Endothelial cell (in vitro differentiated cells): ENCODE data around the gene EVI5L. TPM values are rescaled to one million over a fixed set of nuclear protein-coding genes. Genes with fewer than 3 reads are reported as not detected.

Experiments used
- DNase-seq: peaks from one replicate; pipeline ENCODE4 v3.0.0; 2021; ENCODE audit warnings: low spot score
- H3K27ac Mint-ChIP-seq: one replicate; pipeline ENCODE4 v1.8.0; 2021; ENCODE audit warnings: mixed read lengths, inconsistent platforms; ENCODE audit not compliant: unreplicated experiment
- H3K27me3 Mint-ChIP-seq: one replicate; pipeline ENCODE4 v1.8.0; 2021; ENCODE audit warnings: mild to moderate bottlenecking, moderate library complexity, mixed read lengths, inconsistent platforms; ENCODE audit not compliant: unreplicated experiment
- H3K36me3 Mint-ChIP-seq: one replicate; pipeline ENCODE4 v1.8.0; 2021; ENCODE audit warnings: mild to moderate bottlenecking, low read depth, mixed read lengths, inconsistent platforms; ENCODE audit not compliant: unreplicated experiment
- H3K4me1 Mint-ChIP-seq: one replicate; pipeline ENCODE4 v1.8.0; 2021; ENCODE audit warnings: mild to moderate bottlenecking, mixed read lengths, inconsistent platforms; ENCODE audit not compliant: unreplicated experiment
- H3K4me3 Mint-ChIP-seq: one replicate; pipeline ENCODE4 v1.8.0; 2021; ENCODE audit warnings: mild to moderate bottlenecking, mixed read lengths, inconsistent platforms; ENCODE audit not compliant: unreplicated experiment
- H3K9me3 Mint-ChIP-seq: one replicate; pipeline ENCODE4 v1.8.0; 2021; ENCODE audit warnings: mixed read lengths, inconsistent platforms; ENCODE audit not compliant: unreplicated experiment
- total RNA-seq: library from RNA; stranded (reverse); fragmentation: NEBNext Ultra II Directional; extraction: Animal tissue kit (Norgen Biotek cat#: 25700); gene quantifications from one replicate; pipeline ENCODE4 v1.2.1, GENCODE V29; 2021; ENCODE audit not compliant: unreplicated experiment
- TF ChIP-seq, protein P1 (sequence below): fragments of 200-600 bp; sonication (generic); IDR thresholded peaks from one replicate; pipeline ENCODE4 v1.5.0; 2021; ENCODE audit warnings: antibody characterized with exemption; ENCODE audit not compliant: unreplicated experiment

Gene EVI5L
- total RNA-seq, 1 donor from 2014 or later, result 20.4 TPM

DNA sequence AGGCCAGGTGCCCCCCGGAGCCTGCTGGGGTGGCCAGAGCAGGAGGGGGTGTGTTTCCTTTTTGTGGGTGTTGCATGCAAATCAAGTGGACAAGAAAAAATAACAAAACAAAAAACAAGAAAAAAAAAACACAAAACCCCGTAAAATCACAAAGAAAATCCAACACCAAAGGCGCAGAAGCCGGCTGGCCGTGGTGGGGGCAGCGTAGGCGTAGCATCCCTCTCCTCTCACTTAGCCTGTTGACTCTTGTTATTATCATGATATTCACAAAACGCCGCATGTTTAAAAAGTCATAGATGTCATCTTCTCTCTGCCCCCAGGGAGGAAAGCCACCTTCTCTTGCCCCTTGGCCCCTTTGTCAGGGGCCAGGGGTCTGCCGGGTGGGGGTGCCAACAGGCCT, 83.6 kb downstream of the EVI5L start:
- Mint-ChIP-seq H3K4me3 (no peak overlapping the region), H3K27ac (no peak overlapping the region)
- DNase-seq, result no peak

DNA sequence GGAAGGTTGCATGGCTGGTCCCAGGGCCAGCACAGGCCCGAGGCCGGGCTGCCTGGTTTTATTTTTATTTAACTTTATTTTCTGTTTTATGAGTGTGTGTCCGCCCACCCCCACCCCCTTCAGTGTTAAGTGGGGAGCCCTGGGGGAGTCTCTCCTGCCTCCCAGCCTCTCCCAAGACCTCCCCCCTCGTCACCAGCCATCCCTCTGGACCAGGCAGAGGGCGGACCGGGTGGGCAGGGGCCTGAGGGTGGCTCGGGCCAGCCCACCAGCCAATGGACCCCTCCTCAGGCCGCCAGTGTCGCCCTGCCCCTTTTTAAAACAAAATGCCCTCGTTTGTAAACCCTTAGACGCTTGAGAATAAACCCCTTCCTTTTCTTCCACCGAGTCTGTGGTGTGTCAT, 84.1 kb downstream of the EVI5L start:
- no peaks in the 10 kb centered on the region for H3K9me3 Mint-ChIP-seq
- TF ChIP-seq, protein P1, sequence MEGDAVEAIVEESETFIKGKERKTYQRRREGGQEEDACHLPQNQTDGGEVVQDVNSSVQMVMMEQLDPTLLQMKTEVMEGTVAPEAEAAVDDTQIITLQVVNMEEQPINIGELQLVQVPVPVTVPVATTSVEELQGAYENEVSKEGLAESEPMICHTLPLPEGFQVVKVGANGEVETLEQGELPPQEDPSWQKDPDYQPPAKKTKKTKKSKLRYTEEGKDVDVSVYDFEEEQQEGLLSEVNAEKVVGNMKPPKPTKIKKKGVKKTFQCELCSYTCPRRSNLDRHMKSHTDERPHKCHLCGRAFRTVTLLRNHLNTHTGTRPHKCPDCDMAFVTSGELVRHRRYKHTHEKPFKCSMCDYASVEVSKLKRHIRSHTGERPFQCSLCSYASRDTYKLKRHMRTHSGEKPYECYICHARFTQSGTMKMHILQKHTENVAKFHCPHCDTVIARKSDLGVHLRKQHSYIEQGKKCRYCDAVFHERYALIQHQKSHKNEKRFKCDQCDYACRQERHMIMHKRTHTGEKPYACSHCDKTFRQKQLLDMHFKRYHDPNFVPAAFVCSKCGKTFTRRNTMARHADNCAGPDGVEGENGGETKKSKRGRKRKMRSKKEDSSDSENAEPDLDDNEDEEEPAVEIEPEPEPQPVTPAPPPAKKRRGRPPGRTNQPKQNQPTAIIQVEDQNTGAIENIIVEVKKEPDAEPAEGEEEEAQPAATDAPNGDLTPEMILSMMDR, result no peak
- peaks cover 21% of the 10 kb centered on the region for H3K27me3 Mint-ChIP-seq
- peaks cover 7% of the 10 kb centered on the region for H3K4me1 Mint-ChIP-seq
- H3K4me3 Mint-ChIP-seq, result no peak overlapping the region
- no peak overlapping the region for H3K27ac Mint-ChIP-seq
- H3K36me3 Mint-ChIP-seq, result peaks cover 7% of the 10 kb centered on the region
- no peak for DNase-seq

More for the DNA sequence above, 83.6 kb downstream of the EVI5L start:
- peaks cover 7% of the 10 kb centered on the region for H3K36me3 Mint-ChIP-seq
- no peaks in the 10 kb centered on the region for H3K9me3 Mint-ChIP-seq
- TF ChIP-seq, protein P1, result no peak
- H3K4me1 Mint-ChIP-seq, result peaks cover 7% of the 10 kb centered on the region
- H3K27me3 Mint-ChIP-seq, result peaks cover 21% of the 10 kb centered on the region

Other genes starting within 250 kb of the EVI5L start
- gene CAMSAP3, start 234.4 kb upstream of the EVI5L start, total RNA-seq, result 9.3 TPM
- 46.1 TPM for gene XAB2, start 200.7 kb upstream of the EVI5L start, total RNA-seq
- gene PET100, start 200.4 kb upstream of the EVI5L start, total RNA-seq, result 122 TPM
- not detected for gene PCP2, start 196.5 kb upstream of the EVI5L start, total RNA-seq
- 42.2 TPM for gene STXBP2, start 193.1 kb upstream of the EVI5L start, total RNA-seq
- not detected for gene RETN, start 161.2 kb upstream of the EVI5L start, total RNA-seq
- not detected for gene MCEMP1, start 153.1 kb upstream of the EVI5L start, total RNA-seq
- 82.0 TPM for gene TRAPPC5, start 149.4 kb upstream of the EVI5L start, total RNA-seq
- gene FCER2, start 128.1 kb upstream of the EVI5L start, total RNA-seq, result not detected
- gene CLEC4G, start 98.1 kb upstream of the EVI5L start, total RNA-seq, result not detected
- not detected for gene CD209, start 82.7 kb upstream of the EVI5L start, total RNA-seq
- gene CLEC4M, start 67.0 kb upstream of the EVI5L start, total RNA-seq, result not detected
- gene PRR36, start 44.2 kb downstream of the EVI5L start, total RNA-seq, result 0.23 TPM
- 0.08 TPM for gene LRRC8E, start 58.3 kb downstream of the EVI5L start, total RNA-seq
- gene MAP2K7, start 73.7 kb downstream of the EVI5L start, total RNA-seq, result 31.1 TPM
- gene TGFBR3L, start 84.6 kb downstream of the EVI5L start, total RNA-seq, result not detected
- 13.5 TPM for gene SNAPC2, start 90.1 kb downstream of the EVI5L start, total RNA-seq
- 18.3 TPM for gene CTXN1, start 95.9 kb downstream of the EVI5L start, total RNA-seq
- 46.5 TPM for gene TIMM44, start 113.4 kb downstream of the EVI5L start, total RNA-seq
- 135 TPM for gene ELAVL1, start 175.4 kb downstream of the EVI5L start, total RNA-seq
- gene CCL25, start 222.5 kb downstream of the EVI5L start, total RNA-seq, result not detected